Stimulated activated CD4-positive, alpha-beta T cell treated with anti-CD3 and anti-CD28 coated beads, Interleukin-2, amount 100 ng/mL, for 24 hours (primary cell): ENCODE data around the gene CLCA4.

ENCODE experiments used
- DNase-seq, 2 donors: peaks; one replicate each; pipeline ENCODE4 v3.0.0-alpha.2; 2020

Gene CLCA4

GRCh38 chr1:86546787-86547221 is at the start of gene CLCA4:
TSS of gene CLCA4 (plus strand) at chr1:86547078. CDS start at chr1:86547120, 42 bp downstream.
- no peak for DNase-seq

GRCh38 chr1:86498281-86498680 is 48.6 kb upstream of the CLCA4 start:
- DNase-seq = no peak

- DNase-seq = no peak
Measured at GRCh38 chr1:86499987-86500593, 46.8 kb upstream of the CLCA4 start.

GRCh38 chr1:86500714-86501113 is 46.2 kb upstream of the CLCA4 start:
- no peak for DNase-seq

GRCh38 chr1:86502125-86502646 is 44.7 kb upstream of the CLCA4 start:
- peak; percentile 18 to 35 for DNase-seq

- no peak for DNase-seq
Measured at GRCh38 chr1:86502721-86503405, 44.0 kb upstream of the CLCA4 start.

GRCh38 chr1:86503406-86504136 is 43.3 kb upstream of the CLCA4 start:
- DNase-seq = no peak

- no peak for DNase-seq
Measured at GRCh38 chr1:86504137-86504479, 42.8 kb upstream of the CLCA4 start.

- DNase-seq = no peak
Measured at GRCh38 chr1:86504895-86505563, 41.8 kb upstream of the CLCA4 start.

- DNase-seq = no peak
Measured at GRCh38 chr1:86505564-86505902, 41.3 kb upstream of the CLCA4 start.

GRCh38 chr1:86507935-86508582 is 38.8 kb upstream of the CLCA4 start:
- no peak for DNase-seq

GRCh38 chr1:86508583-86508969 is 38.3 kb upstream of the CLCA4 start:
- no peak for DNase-seq

GRCh38 chr1:86515597-86515996 is 31.3 kb upstream of the CLCA4 start:
- DNase-seq = no peak

- no peak for DNase-seq
Measured at GRCh38 chr1:86516335-86516734, 30.5 kb upstream of the CLCA4 start.

- DNase-seq = no peak
Measured at GRCh38 chr1:86517336-86517735, 29.5 kb upstream of the CLCA4 start.

GRCh38 chr1:86520789-86521521 is 25.9 kb upstream of the CLCA4 start:
- no peak for DNase-seq

- DNase-seq = no peak
Measured at GRCh38 chr1:86521522-86521891, 25.4 kb upstream of the CLCA4 start.

- DNase-seq = no peak
Measured at GRCh38 chr1:86522240-86522639, 24.6 kb upstream of the CLCA4 start.

- DNase-seq = no peak
Measured at GRCh38 chr1:86523670-86524354, 23.1 kb upstream of the CLCA4 start.

- DNase-seq = no peak
Measured at GRCh38 chr1:86527306-86527705, 19.6 kb upstream of the CLCA4 start.

GRCh38 chr1:86530211-86530845 is 16.6 kb upstream of the CLCA4 start:
- no peak for DNase-seq
